ENCODE measurements around the gene HMG20A.

The HMG20A gene

GRCh38 chr15:77478051-77478450, 57.4 kb downstream of the HMG20A start:
- no peak for DNase-seq

GRCh38 chr15:77479015-77479414, 58.3 kb downstream of the HMG20A start:
- no peak for DNase-seq

DNA sequence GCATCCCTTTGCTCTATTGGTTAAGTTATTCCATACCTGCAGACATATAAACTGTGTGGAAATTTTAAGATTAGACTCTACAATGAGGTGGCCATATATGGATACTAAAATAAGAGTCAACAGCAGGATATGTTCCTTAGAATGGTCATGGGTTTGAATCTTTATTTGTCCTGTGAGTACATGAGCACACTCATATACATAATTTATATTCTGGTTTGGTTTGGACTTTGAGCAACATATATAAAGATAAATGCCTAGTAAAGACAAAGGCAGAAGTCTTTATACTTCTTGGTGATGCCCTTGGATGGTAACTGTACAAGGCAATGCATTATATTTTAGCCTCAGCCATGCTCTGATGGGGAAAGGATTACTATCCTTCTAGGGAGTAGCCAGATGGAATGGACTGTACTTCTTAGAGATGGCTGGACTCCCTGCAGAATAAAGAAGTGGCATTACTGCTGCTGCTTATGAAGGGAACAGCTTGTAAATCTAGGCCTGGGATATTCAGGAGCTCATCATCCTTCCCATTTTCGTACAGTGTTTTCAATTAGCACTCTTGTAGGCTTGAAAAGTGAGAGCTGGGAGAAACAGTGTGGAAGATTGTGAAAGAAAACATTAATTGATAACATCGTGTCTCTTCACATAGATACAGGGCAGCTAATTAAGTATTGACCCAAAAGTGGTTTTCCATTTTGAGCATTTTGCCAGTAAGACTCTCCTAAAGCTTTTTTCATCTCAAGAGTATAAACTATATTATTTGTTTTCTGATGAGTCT, 60.4 kb downstream of the HMG20A start:
- no peak for DNase-seq

DNA sequence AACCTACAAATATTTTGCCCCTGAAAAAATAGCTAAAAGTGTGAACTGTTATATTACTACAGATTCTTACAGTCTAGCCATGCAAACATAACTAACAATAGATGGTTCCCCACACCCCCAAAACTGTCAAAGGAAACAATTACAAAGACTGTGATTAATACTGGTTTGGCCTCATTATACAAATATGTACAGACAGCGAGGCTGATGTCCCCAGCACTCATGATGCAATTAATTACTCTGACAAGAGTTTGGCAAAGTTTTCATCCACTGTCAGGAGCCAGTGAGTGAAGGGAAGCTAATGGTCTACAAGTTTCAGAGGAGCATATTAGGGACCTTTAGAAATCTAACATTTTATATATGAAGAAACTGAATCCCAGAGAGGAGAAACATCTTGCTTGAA, 61.0 kb downstream of the HMG20A start:
- DNase-seq: no peak

- peak in 1 of 14 donors; percentile 12 for DNase-seq
Observed at GRCh38 chr15:77482570-77482969, 61.9 kb downstream of the HMG20A start.

DNA sequence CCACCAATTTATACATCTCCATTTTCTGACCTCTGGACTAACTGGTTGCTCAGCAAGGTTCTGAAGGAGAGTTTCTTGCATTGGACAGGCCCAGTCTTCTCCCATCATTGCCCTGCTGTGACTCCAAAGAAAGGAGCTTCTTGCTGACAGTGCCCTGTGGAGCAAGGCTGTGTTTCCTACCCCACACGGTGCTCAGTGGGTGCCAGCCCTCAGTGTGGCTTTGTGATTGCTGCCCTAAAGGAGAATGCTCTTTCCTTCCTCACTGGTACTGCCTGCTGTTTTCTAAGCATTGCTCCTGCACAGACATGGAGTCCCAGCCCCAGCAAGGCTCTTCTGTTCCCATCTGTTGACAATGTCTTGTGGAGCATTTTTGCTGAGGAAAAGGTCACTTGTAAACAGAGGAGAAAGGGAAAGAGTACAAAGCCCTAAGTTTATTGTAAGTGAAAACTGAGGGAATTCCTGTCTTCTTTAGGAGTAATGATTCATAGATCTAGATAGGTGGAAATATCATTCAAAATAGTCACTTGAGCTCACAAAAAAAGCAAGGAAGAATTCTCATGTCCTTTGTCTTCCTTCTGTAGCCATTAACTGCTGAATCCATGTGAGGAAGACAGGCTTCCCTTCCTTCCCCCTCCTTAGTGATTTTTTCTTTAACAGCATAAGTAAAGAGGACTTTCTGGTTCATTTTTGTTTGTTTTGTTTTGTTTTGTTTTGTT, 62.9 kb downstream of the HMG20A start:
- DNase-seq: no peak

DNA sequence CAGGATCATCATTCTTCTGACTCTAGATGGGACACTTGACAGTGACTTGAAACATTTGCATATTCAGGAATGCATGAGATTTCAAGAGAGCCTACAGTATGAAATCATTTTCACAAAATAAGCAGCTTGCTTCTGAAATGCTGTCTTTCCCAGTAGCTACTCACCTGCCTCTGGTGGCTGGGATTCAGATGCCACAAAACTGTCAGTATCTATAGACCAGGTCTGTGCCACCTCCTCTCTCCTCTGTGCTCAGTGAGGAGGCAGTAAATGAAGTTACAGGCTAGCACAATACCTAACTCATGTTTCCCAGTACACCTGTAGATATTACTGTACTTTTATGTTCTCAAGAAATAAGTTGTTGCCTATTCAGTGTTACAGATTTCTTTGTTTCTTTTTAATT, 64.3 kb downstream of the HMG20A start:
- no peak for DNase-seq

GRCh38 chr15:77486542-77487468, 66.1 kb downstream of the HMG20A start:
- no peak for DNase-seq

GRCh38 chr15:77487469-77487842, 66.8 kb downstream of the HMG20A start:
- no peak for DNase-seq

GRCh38 chr15:77487888-77488287, 67.2 kb downstream of the HMG20A start:
- no peak for DNase-seq

GRCh38 chr15:77489647-77490046, 69.0 kb downstream of the HMG20A start:
- DNase-seq: no peak

GRCh38 chr15:77493324-77493907, 72.7 kb downstream of the HMG20A start:
- DNase-seq: no peak

DNA sequence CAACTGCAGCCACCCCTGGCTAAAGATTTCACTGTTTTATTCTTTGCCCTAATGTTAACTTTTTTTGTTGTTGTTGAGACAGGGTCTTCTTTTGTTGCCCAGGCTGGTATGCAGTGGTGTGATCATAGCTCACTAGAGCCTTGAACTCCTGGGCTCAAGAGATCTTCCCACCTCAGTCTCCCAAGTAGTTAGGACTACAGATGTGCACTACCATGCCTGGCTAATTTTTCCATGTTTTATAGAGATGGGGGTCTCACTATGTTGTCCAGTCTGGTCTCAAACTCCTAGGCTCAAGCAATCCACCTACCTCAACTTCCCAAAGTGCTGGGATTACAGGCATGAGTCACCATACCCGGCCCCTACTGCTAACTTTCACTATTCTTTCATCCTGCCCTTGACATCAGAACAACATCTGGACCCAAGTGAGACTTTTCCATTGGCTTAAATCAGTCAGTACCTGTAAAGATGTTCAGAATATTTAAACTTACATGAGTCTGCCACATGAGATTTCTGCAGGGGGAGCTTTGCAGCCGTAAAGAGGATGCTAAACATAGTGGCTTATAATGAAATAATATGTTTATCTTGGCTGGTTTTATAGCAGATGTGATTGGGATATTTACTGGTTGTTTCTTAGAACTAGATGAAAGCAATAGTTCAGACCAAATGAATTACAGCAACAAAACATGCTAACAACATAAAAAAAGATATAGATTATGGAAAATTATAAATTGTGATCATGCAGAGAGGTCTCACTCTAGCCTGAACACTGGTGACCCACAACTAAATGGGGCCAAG, 73.6 kb downstream of the HMG20A start:
- no peak for DNase-seq

DNA sequence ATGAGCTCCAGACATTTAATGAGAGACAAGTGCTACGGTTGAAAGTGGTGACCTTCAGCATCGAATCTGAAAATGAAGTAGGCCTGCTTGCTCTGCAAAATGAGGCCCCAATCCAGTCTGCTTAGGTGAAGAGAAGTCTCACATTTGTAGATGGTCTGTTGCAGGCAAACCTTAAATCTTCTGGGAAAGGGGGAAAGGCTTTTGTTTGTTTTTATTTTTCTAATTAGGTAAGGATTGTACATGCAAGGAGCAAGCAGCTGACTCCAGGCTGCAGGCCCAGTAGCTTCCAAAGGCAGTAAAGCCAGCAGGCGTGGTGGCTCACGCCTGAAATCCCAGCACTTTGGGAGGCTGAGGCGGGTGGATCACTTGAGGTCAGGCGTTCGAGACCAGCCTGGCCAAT, 74.3 kb downstream of the HMG20A start:
- DNase-seq: no peak

GRCh38 chr15:77495838-77496596, 75.3 kb downstream of the HMG20A start:
- peak in 1 of 14 donors; percentile 24 for DNase-seq

- peak in 10 of 14 donors; percentile 71 to 83 (median 74) for DNase-seq
Observed at GRCh38 chr15:77496715-77497109, 76.0 kb downstream of the HMG20A start.

GRCh38 chr15:77497110-77497737, 76.5 kb downstream of the HMG20A start:
- DNase-seq: peak in 12 of 14 donors; percentile 53 to 99 (median 83)

DNA sequence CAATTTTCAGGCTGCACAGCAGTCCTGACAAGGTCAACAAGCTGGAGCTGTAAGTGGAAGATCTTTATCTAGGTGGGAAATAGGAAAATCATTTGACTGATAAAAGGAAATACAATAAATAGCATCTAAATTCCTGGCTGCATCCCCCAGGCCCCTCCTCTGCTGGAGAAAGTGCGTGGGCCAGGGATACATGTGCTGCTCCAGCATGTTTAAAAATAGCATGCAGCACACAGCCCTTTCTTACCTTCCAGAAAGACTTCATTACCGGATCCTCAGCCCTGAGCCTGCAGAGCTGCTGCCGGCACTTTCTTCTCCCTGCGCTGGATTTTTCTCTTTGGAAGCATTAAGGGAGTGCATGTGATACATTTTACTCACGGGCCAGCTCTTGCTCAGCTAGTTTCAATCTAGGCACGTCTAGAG, 77.3 kb downstream of the HMG20A start:
- DNase-seq: peak in 10 of 14 donors; percentile 19 to 70 (median 52)

DNA sequence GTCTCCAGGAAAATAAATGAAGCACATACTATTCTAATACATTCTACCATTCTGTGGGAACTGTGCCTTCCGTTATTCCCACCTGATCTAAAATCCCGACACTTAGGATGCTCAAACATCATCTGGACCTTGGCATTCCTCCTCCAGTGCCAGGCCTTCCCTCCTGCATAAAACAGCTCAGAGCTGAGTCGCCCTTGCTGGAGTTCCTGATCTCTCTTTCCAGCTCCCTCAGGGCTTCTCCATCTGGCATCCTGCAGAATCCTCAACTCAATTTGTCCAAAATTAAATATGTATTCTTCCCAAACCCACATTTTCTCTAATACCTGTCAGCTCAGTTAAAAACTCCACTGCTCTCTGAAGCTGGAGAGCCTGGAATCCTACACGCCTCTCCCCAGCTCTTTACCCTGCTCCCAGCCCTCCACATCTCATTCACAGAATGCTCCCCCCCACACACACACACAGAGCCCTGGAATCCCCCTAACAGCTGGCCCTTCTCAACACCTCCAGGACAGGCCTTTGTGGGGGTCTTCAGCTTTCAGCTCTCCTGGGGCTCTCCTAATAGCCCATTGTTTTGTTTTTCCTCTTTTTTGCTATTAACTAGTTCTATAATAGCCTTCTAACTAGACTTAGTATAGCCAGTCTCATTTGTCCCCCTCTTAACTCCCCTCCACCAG, 78.5 kb downstream of the HMG20A start:
- peak in 1 of 14 donors; percentile 46 for DNase-seq

DNA sequence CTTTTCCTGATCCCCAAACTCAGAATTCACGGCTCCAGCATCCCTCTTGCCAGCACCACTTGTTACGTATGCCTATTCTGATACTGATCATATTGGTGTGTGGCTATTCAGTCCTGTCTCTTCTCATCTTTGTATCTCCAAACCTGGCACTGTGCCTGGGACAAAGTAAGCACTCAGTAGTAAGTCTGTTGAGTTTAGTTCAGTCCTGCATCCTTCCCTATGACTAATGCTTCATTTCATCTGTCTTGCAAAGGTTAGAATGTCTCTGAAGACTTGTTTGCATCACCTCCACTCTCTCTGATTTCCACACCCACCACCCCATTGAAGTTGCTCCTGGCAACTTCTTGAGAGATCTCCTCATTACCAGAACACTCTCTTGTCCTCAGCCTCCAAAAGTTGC, 80.3 kb downstream of the HMG20A start:
- no peak for DNase-seq
